Activated T-cell treated with anti-CD3 and anti-CD28 coated beads for 48 hours (primary cell): ENCODE data around the gene ZNF281.

Experiments used
- DNase-seq: peaks from one replicate; pipeline ENCODE4 v3.0.0-alpha.2; 2020; ENCODE audit warnings: low read depth

The ZNF281 gene

DNA sequence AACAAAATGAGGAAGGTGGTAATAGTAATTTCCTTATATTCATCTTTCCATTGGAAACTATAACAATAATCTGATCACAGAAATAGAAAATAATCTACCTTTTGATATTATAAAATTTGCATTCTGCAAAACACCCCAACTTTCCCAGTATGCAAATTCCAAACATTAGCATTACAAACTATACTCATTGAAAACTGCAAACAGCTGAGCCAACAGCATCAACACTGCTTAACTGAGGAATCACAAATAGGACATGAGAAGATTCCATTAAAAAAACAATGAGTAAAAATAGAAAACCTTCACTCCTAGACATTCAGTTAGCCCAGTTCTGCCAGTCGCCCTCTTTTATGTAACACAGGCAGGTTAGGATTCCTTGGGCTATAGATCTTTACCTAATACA, 18.1 kb downstream of the ZNF281 start:
- DNase-seq, result no peak

DNA sequence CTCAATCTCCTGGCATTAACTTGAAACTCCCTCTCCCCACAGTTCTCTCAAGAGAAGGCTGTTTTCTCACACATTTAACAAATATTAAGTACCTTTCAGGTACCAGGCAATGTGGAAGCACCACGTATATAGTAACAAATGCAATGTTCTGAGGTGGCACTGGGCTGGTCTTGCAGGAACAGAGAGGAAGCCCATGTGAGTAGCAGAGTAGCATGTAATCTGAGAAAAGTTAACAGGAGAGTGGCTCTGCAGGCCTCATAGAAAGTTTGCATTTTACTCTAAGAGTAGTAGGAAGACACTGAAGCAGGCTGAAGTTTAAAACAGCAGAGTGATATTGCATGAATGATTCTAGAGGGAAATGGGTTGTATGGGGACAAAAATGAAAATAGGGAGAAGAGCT, 21.0 kb downstream of the ZNF281 start:
- DNase-seq, result no peak

DNA sequence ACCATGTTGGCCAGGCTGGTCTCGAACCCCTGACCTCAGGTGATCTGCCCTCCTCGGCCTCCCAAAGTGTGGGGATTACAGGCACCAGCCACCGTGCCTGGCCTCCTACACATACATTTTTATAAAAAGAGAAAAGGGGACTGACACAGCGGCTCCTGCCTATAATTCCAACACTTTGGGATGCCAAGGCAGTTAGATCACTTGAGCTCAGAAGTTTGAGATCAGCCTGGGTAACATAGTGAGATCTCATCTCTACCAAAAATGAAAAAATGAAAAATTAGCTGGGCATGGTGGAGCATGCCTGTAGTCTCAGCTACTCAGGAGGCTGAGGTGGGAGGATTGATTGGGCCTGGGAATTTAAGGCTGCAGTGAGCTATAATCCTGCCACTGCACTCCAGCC, 23.4 kb downstream of the ZNF281 start:
- DNase-seq, result no peak

DNA sequence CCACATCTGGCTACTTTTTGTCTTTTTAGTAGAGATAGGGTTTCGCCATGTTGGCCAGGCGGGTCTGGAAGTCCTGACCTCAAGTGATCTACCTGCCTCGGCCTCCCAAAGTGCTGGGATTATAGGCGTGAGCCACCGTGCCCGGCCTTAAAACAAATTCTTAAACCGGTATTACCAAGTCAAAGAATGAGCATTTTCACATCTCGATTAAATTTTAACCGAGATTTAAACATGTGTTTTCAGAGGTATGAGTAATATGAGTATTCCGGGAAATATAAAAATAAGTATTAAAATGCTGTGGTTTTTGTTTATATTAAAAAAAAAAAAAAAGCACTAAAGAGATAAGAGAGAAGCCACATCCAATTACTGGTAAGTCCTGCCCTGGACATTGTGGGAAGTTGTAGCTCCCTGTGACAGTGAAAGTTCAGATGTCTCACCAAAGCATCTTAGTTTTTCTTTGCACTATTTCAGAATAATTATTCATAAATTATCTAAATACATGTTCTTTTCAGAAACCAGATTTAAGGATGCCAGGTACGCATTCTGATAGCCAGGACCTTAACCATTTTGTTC, 24.9 kb downstream of the ZNF281 start:
- no peak for DNase-seq

DNA sequence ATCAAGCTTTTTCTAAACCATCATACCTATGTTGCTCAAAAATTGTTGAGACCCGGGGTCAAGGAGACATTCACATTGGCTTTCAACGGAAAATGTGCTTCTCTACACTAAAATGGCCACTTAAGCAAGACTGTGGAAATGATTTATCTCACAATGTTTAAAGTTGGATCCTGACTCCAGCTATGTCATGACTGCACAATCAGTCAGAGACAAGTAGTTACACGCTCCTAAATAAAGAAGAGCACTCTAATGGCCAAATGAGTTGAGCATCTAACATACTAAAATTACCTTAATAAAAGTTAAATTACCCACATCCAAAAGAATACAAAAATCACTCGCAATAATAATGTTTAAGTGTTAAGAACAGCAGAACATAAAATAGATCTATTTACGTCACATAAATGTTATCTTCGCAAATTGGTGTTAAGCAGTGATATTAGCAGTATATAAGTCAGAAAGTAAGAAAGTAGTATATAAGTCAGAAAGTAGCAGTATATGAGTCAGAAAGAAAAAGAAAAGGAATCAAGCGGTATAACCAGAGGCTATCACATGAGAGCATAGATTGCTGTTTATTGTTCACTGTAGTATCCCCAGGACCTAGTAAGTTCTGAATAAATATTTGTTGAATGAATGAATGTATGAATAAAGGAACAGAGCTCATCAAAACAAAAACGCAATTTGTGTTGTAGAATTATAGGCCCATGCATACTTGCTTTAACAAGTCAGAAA, 28.4 kb downstream of the ZNF281 start:
- no peak for DNase-seq

DNA sequence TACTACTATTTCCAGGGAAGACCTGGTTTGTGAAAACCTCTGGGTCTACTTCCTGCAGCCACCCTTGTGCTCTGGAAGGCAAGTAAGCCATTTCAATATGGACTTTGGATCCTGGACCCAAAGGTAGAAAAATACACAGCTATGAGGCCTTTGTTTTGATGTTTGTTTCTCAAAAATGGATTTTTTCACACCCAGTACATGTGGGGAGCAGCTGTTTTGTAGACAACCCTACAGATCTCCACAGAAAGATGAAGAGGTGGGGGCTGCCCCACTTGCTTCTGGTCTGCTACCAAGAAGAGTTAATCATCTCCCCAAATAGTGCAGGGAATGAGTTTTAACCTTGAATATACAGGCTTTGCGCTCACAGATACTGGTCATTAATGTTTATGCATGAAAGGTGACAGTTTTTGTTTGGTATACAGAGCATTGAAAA, 29.2 kb downstream of the ZNF281 start:
- no peak for DNase-seq

DNA sequence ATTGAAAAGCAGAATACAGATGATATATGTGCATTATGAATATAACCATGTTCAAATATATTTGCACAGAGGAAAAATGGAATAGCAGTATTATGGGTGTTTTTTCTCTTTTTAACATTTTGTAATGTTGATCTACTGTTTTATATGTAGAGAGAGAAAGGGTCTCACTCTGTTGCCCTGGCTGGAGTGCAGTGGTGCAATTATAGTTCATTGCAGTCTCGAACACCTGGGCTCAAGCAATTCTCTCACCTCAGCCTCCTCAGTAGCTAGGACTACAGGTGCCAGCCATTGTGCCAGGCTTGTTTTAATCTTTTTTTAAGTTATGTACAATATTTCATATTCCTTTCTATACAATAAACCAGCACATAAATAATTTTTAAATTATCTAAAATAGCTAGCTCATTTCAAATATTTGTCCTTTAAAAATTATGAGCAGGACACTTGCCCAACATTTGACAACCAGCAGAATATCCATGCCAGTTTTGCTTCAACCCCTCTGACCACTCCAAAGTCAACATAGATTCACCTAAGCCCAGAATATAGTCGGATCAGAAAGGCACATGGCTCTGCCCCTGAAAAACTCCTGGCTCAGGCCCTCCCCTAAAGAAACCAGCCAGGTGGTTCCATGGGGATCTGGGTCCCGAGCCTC, 29.8 kb downstream of the ZNF281 start:
- DNase-seq, result no peak

DNA sequence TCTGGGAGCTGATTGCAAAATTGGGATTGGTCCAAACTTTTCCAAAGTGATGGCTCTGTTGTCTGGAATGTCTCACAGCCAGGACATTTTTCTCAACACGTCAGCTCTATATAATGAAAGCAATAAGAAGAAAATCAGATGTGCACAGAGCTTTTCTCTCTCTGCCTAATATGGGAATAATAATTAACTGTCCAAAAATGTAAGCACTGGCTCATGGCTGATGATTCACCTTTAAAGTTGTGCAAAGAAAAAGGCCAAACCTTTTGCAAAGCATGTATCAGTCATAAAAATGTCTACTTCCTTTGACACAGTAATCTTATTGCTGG, 30.4 kb downstream of the ZNF281 start:
- no peak for DNase-seq

DNA sequence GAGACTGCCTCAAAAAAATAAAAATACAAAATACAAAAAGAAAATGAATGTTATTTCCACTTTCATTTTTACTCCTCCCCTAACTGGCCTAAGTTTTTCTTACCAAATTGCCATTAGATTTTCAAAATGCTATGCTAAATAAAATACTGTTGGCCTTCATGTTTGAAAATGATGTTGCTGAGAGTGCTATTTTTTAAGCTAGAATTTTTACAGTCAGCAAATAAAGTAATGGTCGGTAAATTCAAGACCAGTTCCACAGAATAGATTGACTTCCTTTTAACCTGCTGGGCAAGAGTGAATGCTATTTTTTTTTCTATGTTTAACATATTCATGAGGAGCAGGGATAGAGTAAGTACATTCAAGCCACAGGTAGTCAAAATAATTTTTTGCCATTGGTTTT, 31.7 kb downstream of the ZNF281 start:
- DNase-seq, result no peak

DNA sequence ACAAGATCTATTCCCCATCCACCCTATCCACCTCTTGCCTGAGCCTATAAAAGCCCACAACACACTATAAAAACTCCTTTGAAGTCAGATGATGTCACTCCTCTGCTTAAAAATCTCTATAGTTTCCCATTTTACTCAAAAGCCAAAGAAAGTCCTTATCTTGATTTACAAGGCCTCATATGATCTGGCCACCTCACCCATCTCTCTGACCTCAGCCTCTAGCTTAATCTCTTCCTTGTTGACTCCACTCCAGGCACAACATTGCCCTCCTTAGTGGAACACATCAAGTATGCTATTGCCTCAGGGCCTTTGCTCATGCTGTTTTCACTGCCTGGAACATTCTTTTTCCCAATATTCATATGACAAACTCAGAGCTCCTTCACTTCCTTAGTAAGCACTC, 33.3 kb downstream of the ZNF281 start:
- DNase-seq, result no peak

DNA sequence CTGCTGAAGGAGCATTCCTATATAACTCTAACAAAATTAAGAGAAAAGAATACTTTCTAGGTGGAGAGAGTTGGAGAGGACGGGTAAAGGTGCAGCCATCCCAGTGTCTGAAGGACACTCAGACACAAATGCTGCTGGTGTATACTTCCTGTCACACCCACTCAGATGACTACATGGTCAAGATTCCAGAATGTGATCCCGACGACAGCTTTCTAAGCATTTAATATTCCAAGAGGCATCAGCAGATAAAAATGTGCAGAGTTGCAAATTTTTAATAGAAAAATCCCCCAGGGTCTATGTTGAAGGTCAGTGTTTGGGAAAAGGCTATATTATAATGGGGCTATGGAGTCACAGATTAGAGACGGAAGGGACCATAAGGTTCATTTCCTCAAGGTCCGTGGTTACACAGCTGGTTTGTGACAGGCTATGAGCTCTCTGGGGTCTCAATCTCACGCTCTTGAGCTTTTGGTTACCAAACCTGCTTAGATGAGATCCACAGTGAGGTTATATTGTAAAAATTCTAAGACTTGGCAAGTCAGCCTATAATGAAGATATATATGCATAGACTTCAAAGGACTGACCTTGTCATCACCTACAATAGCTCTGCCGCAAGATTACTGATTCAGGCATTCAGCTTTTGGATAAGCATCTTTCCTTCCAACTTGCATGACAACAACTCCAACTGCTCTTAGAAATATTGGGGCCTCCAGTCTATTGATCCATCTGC, 35.1 kb downstream of the ZNF281 start:
- DNase-seq, result no peak

DNA sequence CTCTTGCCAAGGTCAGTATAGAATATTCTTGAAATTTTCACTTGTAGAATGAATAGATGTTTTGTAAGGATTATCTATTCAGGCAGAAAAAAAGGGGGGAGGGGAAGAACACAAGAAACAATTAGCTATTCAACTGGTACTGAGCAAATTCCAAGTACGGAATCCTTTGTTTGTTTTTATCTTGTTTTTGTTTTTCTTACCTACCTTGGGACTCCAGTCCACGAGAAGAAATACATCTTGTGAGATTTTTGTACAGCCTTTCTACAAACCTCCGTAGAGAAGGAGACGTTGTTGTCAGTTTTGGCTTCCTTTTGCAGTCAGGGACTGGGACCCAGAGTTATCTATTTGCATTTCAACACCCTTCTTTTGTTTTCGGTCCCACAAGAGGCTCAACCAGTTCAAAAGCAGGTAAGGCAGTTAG, 36.0 kb downstream of the ZNF281 start:
- DNase-seq, result no peak

DNA sequence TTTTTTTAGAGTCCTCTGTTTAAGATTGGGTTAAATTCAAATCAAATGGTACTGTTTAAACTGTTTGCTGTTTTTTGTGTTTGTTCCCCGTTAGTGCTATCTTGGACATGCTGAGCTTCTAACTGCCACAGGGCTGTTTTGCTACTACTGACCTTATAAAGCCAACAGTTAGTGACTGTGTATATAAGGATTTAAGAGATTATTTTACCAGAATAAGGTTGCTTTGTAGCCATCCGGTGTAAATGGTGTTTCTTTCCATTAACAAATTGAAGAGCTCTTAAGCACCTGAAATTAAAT, 37.0 kb downstream of the ZNF281 start:
- DNase-seq, result no peak

DNA sequence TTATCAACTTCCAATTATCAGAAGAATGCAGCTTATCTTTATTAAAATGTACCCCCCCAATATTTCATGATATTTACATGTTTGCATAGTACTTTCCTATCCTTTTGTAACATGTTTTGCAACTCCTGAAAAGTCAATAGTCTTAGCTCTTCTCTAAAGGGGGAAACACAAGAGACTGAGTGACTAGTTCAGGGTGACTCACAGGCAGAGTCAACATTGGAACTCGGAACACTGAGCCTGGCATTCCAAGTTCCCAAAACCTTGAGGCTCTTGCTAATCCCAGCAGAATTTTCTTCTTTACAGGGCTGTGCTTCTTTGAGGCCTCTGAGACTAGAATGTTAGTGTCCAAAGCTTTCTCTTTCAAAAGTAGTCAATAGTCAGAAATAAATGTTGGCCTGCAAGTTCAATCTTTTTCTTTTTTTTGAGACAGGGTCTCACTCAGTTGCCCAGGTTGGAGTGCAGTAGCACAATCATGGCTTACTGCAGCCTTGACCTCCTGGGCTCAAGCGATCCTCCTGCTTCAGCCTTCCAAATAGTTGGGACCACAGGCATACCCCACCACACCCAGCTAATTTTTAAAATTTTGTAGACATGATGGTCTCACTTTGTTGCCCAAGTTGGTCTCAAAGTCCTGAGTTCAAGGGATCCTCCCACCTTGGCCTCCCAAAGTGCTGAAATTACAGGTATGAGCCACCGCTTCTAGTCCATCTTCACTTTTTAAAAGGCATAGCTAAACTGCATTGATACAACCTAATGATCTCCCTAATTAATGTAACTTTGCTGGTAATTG, 37.5 kb downstream of the ZNF281 start:
- DNase-seq, result no peak

DNA sequence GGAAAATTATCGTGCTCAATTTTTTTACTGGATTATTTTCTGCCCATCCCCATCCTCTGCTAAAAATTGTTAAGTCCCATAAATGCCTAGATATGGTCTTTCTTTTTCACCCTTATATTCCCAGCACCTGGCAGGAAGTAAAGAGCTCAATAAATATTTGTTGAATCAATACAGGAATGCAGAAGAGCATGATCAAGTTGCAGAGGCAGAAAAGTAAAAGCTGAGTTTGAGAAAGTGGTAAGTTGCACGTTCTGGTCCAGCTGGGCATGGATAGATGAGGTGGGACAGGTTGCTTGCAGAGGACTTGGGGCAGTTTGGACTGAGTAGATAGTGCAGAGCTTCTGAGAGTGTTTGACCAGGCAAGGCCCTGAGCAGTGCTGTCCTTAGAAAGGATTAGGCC, 40.1 kb downstream of the ZNF281 start:
- no peak for DNase-seq

DNA sequence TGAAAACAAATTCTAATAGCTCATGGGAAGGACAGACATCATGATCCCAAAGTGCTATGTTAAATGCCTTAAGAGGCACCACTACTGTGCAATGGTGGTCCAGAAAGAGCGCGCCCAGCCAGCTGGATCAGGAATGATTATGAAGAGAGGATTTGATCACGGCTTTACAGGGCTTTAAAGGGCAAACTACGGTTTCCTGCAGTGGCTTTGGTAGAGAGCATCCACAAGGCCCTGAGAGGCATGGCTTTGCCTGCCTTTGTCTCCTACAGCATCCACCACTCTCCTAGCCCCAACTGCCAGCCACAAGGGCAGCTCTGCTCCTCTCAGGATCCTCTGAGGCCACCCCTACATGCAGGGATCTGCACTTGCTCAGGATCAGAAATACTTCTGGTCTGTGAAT, 40.7 kb downstream of the ZNF281 start:
- DNase-seq, result no peak

DNA sequence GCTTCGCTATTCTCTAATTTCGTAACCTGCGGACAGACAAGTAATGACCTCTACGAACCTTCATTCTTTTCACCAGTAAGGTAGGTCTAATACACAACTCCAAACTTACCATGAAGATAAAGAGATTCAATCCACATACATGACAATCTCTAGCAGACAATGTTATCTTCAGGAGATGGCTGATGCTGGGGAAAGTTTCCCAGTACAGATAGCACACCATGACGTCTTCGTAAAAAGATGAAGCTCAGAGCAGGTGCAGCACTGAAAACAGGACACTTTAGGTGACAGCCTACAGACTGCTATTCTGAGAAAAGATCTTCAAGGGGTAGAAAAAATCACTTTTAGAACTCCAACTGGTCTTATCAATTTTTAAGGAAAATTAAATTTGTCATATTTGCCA, 41.3 kb downstream of the ZNF281 start:
- DNase-seq, result no peak

DNA sequence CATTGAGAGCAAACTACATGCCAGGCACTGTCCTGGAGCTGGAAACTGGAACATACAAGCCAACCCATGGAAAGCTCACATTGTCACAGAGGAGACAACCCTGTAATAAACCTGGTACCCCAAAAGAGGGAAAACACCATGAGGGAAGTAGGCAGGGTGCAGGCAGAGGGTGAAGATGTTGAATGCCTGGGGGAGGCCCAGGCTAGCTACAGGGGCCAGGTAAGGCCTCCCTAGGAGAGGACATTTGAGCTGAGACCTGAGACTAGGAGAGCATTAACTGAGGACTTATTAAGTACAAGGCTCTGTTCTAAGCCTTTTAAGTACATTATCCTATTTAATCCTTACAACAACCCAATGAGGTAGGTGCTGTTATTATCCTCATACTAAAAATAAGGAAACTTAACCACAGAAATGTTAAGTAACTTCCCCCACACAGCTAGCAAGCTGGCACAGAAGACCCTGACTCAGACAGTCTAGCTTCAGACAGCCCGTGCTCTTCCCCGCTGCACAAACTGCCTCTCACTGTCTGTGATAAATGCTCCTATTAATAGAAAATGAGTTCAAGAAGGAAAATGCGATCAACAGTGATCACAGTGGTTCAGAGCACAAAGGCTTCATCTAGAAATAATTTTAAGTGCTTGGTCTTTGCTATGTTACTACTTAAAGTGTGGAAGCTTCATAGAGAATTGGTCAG, 41.8 kb downstream of the ZNF281 start:
- DNase-seq, result no peak

DNA sequence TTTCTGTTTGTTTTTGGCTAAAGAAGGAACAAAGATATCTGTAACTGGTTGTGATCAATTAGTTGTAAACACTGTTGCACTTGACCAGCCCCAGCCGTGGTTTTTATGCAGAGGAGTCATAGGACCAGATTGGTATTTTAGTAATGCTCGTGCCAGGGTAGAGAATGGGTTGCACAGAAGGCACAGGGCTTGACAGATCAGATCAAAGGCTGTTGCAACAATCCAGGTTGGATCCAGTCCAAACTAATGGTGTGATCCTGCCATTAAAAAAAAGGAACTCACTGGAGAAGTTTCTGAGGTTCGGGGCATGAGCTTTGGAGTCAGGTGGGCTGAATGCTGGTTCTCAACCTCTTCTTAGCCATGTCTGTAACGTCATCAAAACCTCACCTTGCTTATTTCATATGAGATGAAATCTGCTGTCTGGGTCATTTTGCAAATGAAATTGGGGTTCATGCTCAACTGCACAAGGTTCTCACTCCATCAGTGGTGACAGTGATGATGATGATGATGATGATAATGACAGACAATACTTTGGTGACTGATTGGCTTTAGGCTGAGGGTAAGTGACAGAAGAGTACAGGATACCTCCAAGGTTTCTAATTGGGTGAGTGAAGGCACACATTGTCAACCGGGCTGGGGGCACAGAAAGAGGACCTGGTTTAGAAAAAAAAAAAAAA, 43.1 kb downstream of the ZNF281 start:
- no peak for DNase-seq

DNA sequence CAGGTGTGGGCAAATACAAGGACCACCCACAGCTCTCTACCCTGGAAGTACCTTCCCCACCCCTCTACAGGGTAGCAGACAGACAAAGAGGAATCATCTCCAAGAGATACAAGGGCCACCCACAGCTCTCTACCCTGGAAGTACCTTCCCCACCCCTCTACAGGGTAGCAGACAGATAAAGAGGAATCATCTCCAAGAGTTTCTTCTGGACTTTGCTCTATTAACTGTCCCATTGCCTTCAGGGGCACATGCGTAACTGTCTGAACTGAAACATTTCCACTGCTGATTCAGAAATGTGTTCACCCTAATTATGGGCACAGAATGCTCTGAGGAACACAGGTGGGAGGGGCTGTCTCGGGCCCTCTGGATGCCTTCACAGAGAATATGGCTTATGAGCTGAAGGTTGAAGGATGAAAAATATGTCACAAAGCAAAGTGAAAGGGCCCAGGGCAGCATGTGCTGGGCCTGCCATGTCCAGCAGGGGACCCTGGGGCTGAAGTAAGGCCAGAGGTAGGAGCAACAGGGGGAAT, 43.9 kb downstream of the ZNF281 start:
- no peak for DNase-seq

DNA sequence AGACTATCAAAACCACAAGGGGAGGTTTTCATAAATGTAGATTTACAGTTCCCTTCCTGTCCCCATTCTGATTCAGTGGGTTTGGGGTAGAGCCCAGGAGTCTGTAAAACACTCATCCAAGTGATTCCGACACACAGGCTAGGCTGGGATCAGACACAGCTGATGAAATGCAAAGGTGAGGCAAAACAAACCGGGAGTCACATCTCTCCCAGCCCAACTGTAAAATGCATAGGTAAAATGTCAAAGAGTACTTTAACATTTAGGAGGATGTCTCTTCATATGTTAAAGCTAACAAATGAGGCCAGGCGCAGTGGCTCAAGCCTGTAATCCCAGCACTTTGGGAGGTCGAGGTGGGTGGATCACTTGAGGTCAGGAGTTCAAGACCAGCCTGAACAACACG, 45.0 kb downstream of the ZNF281 start:
- DNase-seq, result no peak
